CD4-positive, alpha-beta T cell (primary cell): ENCODE measurements around the gene OXLD1. TPM values are rescaled to one million over a fixed set of nuclear protein-coding genes. Genes with fewer than 3 reads are reported as not detected.

ENCODE experiments used
- ATAC-seq: fragments of 200-7000 bp; cut with Tn5 transposase; one replicate; pipeline ENCODE4 v1.10.0; 2022; ENCODE audit warnings: mild to moderate bottlenecking; ENCODE audit not compliant: poor library complexity
- CTCF ChIA-PET: fragments of 350-600 bp; sonication (Branson Sonifier 250); formaldehyde crosslinking; loops from one replicate; lab custom pipeline; 2021; ENCODE audit warnings: antibody characterized with exemption, inconsistent platforms; lab: Charles Lee
- POLR2A ChIA-PET: fragments of 350-600 bp; sonication (Branson Sonifier 250); formaldehyde crosslinking; loops from one replicate; lab custom pipeline; 2021; ENCODE audit warnings: antibody characterized with exemption, inconsistent platforms; lab: Charles Lee
- DNase-seq, 14 experiments: peaks; one replicate each; pipeline ENCODE4 v3.0.0-alpha.2; 2013 to 2020; ENCODE audit warnings: mixed read lengths in 2 of 14
- H3K27ac ChIP-seq, 2 donors: one replicate each; pipeline versions ENCODE4 v1.5.1 to v1.7.0; 2013; ENCODE audit warnings: low read length in 2 of 2, low read depth in 1 of 2, mild to moderate bottlenecking in 1 of 2
- H3K27me3 ChIP-seq, 2 experiments: 1 replicate in 1 of 2; 2 replicates in 1 of 2; pipeline versions ENCODE4 v1.6.1 to v1.7.0; 2013; ENCODE audit warnings: low read length in 2 of 2, control low read depth in 1 of 2, mild to moderate bottlenecking in 1 of 2, moderate library complexity in 1 of 2; ENCODE audit not compliant: insufficient read depth in 2 of 2, control insufficient read depth in 1 of 2
- H3K36me3 ChIP-seq: one replicate; pipeline ENCODE4 v1.6.1; 2013; ENCODE audit warnings: low read length, control low read depth; ENCODE audit not compliant: insufficient read depth
- H3K4me1 ChIP-seq: one replicate; pipeline ENCODE4 v1.6.1; 2013; ENCODE audit warnings: low read length, control low read depth; ENCODE audit not compliant: insufficient read depth
- H3K4me3 ChIP-seq: one replicate; pipeline ENCODE4 v1.5.1; 2013; ENCODE audit warnings: mild to moderate bottlenecking, low read length, moderate library complexity
- H3K9me3 ChIP-seq, 2 experiments: 1 replicate in 1 of 2; 2 replicates in 1 of 2; pipeline versions ENCODE4 v1.6.1 to v1.7.0; 2013; ENCODE audit warnings: low read length in 2 of 2, mild to moderate bottlenecking in 2 of 2, control low read depth in 1 of 2, moderate library complexity in 1 of 2; ENCODE audit not compliant: control insufficient read depth in 1 of 2, insufficient read depth in 1 of 2
- H3K27ac Mint-ChIP-seq: one replicate; pipeline ENCODE4 v1.8.0; 2020; ENCODE audit warnings: mixed read lengths
- H3K27me3 Mint-ChIP-seq: one replicate; pipeline ENCODE4 v1.8.0; 2021; ENCODE audit warnings: mixed read lengths
- H3K36me3 Mint-ChIP-seq: one replicate; pipeline ENCODE4 v1.8.0; 2021; ENCODE audit warnings: low read depth, mixed read lengths
- H3K4me1 Mint-ChIP-seq: one replicate; pipeline ENCODE4 v1.8.0; 2021; ENCODE audit warnings: low read depth, mixed read lengths
- H3K4me3 Mint-ChIP-seq: one replicate; pipeline ENCODE4 v1.8.0; 2020; ENCODE audit warnings: mild to moderate bottlenecking, mixed read lengths
- H3K9me3 Mint-ChIP-seq: one replicate; pipeline ENCODE4 v1.8.0; 2020; ENCODE audit warnings: mixed read lengths
- CTCF ChIP-seq: fragments of 200-600 bp; IDR thresholded peaks from one replicate; pipeline ENCODE4 v1.8.0; 2022; ENCODE audit warnings: antibody characterized with exemption, mild to moderate bottlenecking
- intact Hi-C, 2 experiments: fragments of 100-400 bp; cut with DNase I in 1 of 2; cut with micrococcal nuclease in 1 of 2; formaldehyde crosslinking; loops; one replicate each; pipeline versions ENCODE4 v1.15.1 to v1.9.0; 2023 to 2025; cut with DNase I, micrococcal nuclease
- polyA plus RNA-seq, 2 donors: library from polyadenylated mRNA; unstranded; fragments of 120-200 nt; gene quantifications; one replicate each; pipeline ENCODE4 v1.2.1, GENCODE V29; 2013
- total RNA-seq, 174 experiments: library from RNA in 2 of 174; stranded (reverse) in 2 of 174; gene quantifications; one replicate each; pipeline ENCODE4 v1.2.3 and lab custom pipeline; 2021 to 2026

The OXLD1 gene
- total RNA-seq (10 to 100 TPM; 24.6 to 25.3 TPM), total RNA-seq (lab: John Stamatoyannopoulos, UW) (13.9 to 58.7 (median 27.8) reads per million in 172 experiments)
- 44.5 TPM for polyA plus RNA-seq (2013, experiment 1 of 2)
- polyA plus RNA-seq (2013, experiment 2 of 2) = 40.0 TPM

GRCh38 chr17:81666342-81667191 lies at the start of gene OXLD1, which contains the start of gene CCDC137:
Gene OXLD1 (minus strand): TSS chr17:81666605. CDS start chr17:81666577, 28 bp downstream.
Gene CCDC137 (plus strand): TSS chr17:81666737. CDS start chr17:81666767, 30 bp downstream.
- intact Hi-C loops = loop anchor here (1.0 to 5.0 kb wide), 4 partner anchors 17 to 36 kb away; partner anchors contain the start of genes NPLOC4 (in 2 of the 2), TSPAN10 (in 2 of the 2), ARL16 (in 1 of the 2) and MRPL12 (in 1 of the 2)
- Histone ChIP-seq H3K4me1 (peaks cover 67% of the 10 kb centered on the region), H3K9me3 (no peaks in the 10 kb centered on the region), H3K4me3 (peak within 1 kb of the TSS; percentile 90), H3K27me3 (no peaks in the 10 kb centered on the region), H3K36me3 (peaks cover 37% of the 10 kb centered on the region), H3K27ac (peak within 1 kb of the TSS; percentile 73 to 85)
- ChIA-PET CTCF (no interaction called here), POLR2A (interaction anchor here (0.5 to 3.0 kb wide), 9 partner anchors 16 to 195 kb away, joined by 3 to 25 read pairs (median 4); partner anchors contain the start of genes ACTG1, ARL16, HGS and MRPL12)
- no peaks in the 10 kb centered on the region for H3K27me3 Mint-ChIP-seq
- peaks cover 47% of the 10 kb centered on the region for H3K36me3 Mint-ChIP-seq
- peak; percentile 81 to 96 (median 91) for DNase-seq
- H3K4me1 Mint-ChIP-seq = peaks cover 50% of the 10 kb centered on the region
- no peak for TF ChIP-seq CTCF
- H3K4me3 Mint-ChIP-seq = peak within 1 kb of the TSS; percentile 97
- no peaks in the 10 kb centered on the region for H3K9me3 Mint-ChIP-seq
- peak within 1 kb of the TSS; percentile 91 for H3K27ac Mint-ChIP-seq
- peak; percentile 84 for ATAC-seq

GRCh38 chr17:81715107-81715871 lies 48.9 kb upstream of the OXLD1 start:
- no peaks in the 10 kb centered on the region for H3K36me3 Mint-ChIP-seq
- ATAC-seq = no peak

More at GRCh38 chr17:81715107-81715871, 48.9 kb upstream of the OXLD1 start:
- H3K4me1 ChIP-seq = peaks cover 26% of the 10 kb centered on the region
- no peaks in the 10 kb centered on the region for H3K27me3 ChIP-seq
- CTCF ChIA-PET = no interaction called here
- peaks cover 18% of the 10 kb centered on the region for H3K4me1 Mint-ChIP-seq
- DNase-seq = peak in 2 of 14 experiments; percentile 32 to 37
- TF ChIP-seq CTCF = no peak
- no peak overlapping the region for H3K27ac Mint-ChIP-seq
- H3K27ac ChIP-seq = no peak overlapping the region
- POLR2A ChIA-PET = no interaction called here
- H3K27me3 Mint-ChIP-seq = no peaks in the 10 kb centered on the region
- no peak overlapping the region for H3K4me3 ChIP-seq
- H3K9me3 Mint-ChIP-seq = no peaks in the 10 kb centered on the region
- H3K36me3 ChIP-seq = no peaks in the 10 kb centered on the region
- intact Hi-C loops = no loop called here
- H3K9me3 ChIP-seq = no peaks in the 10 kb centered on the region
- H3K4me3 Mint-ChIP-seq = no peak overlapping the region
